ENCODE measurements around the gene MGST2. TPM values are rescaled to one million over a fixed set of nuclear protein-coding genes. Genes with fewer than 3 reads are reported as not detected.

The MGST2 gene
- polyA plus RNA-seq, 3 donors: 41.7 to 221 (median 153) TPM

DNA sequence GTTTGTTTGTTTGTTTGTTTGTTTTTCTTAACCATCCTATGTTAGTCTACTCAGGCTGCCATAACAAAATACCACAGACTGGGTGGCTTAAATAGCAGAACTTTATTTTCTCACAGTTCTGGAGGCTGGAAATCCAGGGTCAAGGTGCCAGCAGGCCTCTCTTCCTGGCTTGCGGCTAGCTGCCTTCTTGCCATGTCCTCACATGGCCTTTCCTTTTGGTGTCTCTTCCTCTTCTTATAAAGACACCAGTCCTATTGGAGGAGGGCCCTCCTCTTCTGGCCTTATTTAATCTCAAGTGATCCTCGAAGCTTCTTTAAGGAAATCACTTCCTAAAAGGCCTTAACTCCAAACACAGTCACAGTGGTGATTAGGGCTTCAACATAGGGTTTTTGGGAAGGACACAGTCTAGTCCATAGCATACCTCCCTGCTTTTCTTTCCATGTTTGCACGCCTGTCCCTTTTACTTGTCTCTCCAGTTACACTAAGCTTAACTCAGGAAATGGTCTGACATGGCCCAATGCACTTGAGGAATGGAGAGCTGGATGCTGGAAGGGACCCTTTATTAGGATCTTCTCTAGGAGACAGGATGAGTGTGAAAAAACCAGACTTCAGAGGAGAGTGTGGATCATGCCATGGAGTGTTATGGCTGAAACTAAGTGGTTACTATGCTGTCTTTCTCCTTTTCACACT is 36.0 kb upstream of the MGST2 start:
- Mint-ChIP-seq H3K27me3 (ENCODE audit: low read depth in 3 of 3) (peaks cover 2 to 11% (median 4%) of the 10 kb centered on the region in 3 donors), H3K36me3 (no peaks in the 10 kb centered on the region), H3K4me3 (no peak overlapping the region), H3K27ac (no peak overlapping the region), H3K9me3 (peaks cover 0 to 2% (median 0%) of the 10 kb centered on the region in 7 donors), H3K4me1 (peaks cover 5% of the 10 kb centered on the region)
- TF ChIP-seq, protein P1, sequence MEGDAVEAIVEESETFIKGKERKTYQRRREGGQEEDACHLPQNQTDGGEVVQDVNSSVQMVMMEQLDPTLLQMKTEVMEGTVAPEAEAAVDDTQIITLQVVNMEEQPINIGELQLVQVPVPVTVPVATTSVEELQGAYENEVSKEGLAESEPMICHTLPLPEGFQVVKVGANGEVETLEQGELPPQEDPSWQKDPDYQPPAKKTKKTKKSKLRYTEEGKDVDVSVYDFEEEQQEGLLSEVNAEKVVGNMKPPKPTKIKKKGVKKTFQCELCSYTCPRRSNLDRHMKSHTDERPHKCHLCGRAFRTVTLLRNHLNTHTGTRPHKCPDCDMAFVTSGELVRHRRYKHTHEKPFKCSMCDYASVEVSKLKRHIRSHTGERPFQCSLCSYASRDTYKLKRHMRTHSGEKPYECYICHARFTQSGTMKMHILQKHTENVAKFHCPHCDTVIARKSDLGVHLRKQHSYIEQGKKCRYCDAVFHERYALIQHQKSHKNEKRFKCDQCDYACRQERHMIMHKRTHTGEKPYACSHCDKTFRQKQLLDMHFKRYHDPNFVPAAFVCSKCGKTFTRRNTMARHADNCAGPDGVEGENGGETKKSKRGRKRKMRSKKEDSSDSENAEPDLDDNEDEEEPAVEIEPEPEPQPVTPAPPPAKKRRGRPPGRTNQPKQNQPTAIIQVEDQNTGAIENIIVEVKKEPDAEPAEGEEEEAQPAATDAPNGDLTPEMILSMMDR (IDR thresholded peaks at IDR 0.05): no peak
- no peaks in the 10 kb centered on the region for H3K27me3 ChIP-seq (ENCODE audit: control insufficient read depth in 2 of 2, insufficient read depth in 2 of 2, low read length in 2 of 2)
- H3K79me2 ChIP-seq (ENCODE audit: insufficient read depth, low read length): no peaks in the 10 kb centered on the region
- intact Hi-C loops (cut with micrococcal nuclease): no loop called here
- no CpG with 5 or more reads among the region's 3 CpGs for WGBS (ENCODE audit: insufficient coverage)
- H3K4me2 ChIP-seq (replicated peaks; ENCODE audit: extremely low read depth, low read length, poor library complexity, severe bottlenecking): no peak overlapping the region
- H3K27ac ChIP-seq (ENCODE audit: low read depth in 1 of 2, low read length in 2 of 2): no peak overlapping the region
- no peak overlapping the region for H3K4me3 ChIP-seq (replicated peaks in 1 of 3; ENCODE audit: low read depth in 2 of 3, low read length in 3 of 3)
- DNase-seq: no peak
- no peaks in the 10 kb centered on the region for H3K4me1 ChIP-seq (ENCODE audit: control insufficient read depth in 1 of 2, insufficient read depth in 2 of 2, low read length in 2 of 2)
- no peak overlapping the region for H3K9ac ChIP-seq (ENCODE audit: insufficient read depth, low read length, poor library complexity, severe bottlenecking)
- H4K20me1 ChIP-seq (ENCODE audit: insufficient read depth, low read length): no peaks in the 10 kb centered on the region
- no peak overlapping the region for H2AFZ ChIP-seq (ENCODE audit: insufficient read depth, low read depth, low read length, poor library complexity, severe bottlenecking)
- no peaks in the 10 kb centered on the region for H3K36me3 ChIP-seq (replicated peaks in 1 of 2; ENCODE audit: control insufficient read depth in 1 of 2, insufficient read depth in 2 of 2, low read length in 2 of 2)
- H3K9me3 ChIP-seq (replicated peaks in 1 of 2; ENCODE audit: control insufficient read depth in 1 of 2, insufficient read depth in 1 of 2, low read length in 2 of 2): no peaks in the 10 kb centered on the region

DNA sequence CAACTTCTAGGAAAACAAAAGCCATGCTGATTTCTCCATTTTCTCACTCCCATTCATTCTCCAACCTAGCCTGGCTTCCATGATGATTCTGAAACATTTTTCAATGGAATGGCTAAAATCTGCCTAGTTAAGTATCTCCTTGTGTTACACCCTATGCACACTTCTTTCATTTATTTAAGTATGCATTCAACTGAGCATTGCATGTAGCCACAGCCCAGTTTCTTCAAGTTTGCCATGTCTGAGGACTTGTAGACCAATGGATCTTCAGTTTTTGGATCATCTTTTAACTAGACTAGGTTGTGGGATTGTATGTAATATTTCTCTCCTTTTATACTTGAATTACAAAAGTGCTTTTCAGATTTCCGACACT is 35.5 kb upstream of the MGST2 start:
- Histone ChIP-seq H3K9me3 (replicated peaks in 1 of 2; ENCODE audit: control insufficient read depth in 1 of 2, insufficient read depth in 1 of 2, low read length in 2 of 2) (no peaks in the 10 kb centered on the region), H3K27me3 (ENCODE audit: control insufficient read depth in 2 of 2, insufficient read depth in 2 of 2, low read length in 2 of 2) (no peaks in the 10 kb centered on the region), H2AFZ (ENCODE audit: insufficient read depth, low read depth, low read length, poor library complexity, severe bottlenecking) (no peak overlapping the region), H3K4me3 (replicated peaks in 1 of 3; ENCODE audit: low read depth in 2 of 3, low read length in 3 of 3) (no peak overlapping the region), H3K36me3 (replicated peaks in 1 of 2; ENCODE audit: control insufficient read depth in 1 of 2, insufficient read depth in 2 of 2, low read length in 2 of 2) (no peaks in the 10 kb centered on the region), H3K27ac (ENCODE audit: low read depth in 1 of 2, low read length in 2 of 2) (no peak overlapping the region), H3K4me2 (replicated peaks; ENCODE audit: extremely low read depth, low read length, poor library complexity, severe bottlenecking) (no peak overlapping the region), H3K4me1 (ENCODE audit: control insufficient read depth in 1 of 2, insufficient read depth in 2 of 2, low read length in 2 of 2) (no peaks in the 10 kb centered on the region), H3K9ac (ENCODE audit: insufficient read depth, low read length, poor library complexity, severe bottlenecking) (no peak overlapping the region), H4K20me1 (ENCODE audit: insufficient read depth, low read length) (no peaks in the 10 kb centered on the region), H3K79me2 (ENCODE audit: insufficient read depth, low read length) (no peaks in the 10 kb centered on the region)
- no peak for DNase-seq
- H3K27me3 Mint-ChIP-seq (ENCODE audit: low read depth in 3 of 3): peaks cover 2 to 11% (median 4%) of the 10 kb centered on the region in 3 donors
- TF ChIP-seq, protein P1 (IDR thresholded peaks at IDR 0.05): no peak
- peaks cover 5% of the 10 kb centered on the region for H3K4me1 Mint-ChIP-seq
- no CpG with 5 or more reads among the region's 1 CpG for WGBS (ENCODE audit: insufficient coverage)
- no peaks in the 10 kb centered on the region for H3K36me3 Mint-ChIP-seq
- intact Hi-C loops (cut with micrococcal nuclease): no loop called here
- H3K27ac Mint-ChIP-seq: no peak overlapping the region
- H3K9me3 Mint-ChIP-seq: peaks cover 0 to 2% (median 0%) of the 10 kb centered on the region in 7 donors
- no peak overlapping the region for H3K4me3 Mint-ChIP-seq

All from CD14-positive monocyte (primary cell).